Parathyroid adenoma (tissue), 2 donors: ENCODE results near the gene GSG1L.

Experiments
- H2AFZ ChIP-seq: fragments of 300-600 bp; sonication (generic); one replicate; pipeline ENCODE4 v1.7.0; 2017; ENCODE audit warnings: antibody characterized with exemption, mild to moderate bottlenecking
- H3K27ac ChIP-seq: fragments of 300-600 bp; sonication (generic); one replicate; pipeline ENCODE4 v1.7.0; 2017
- H3K27me3 ChIP-seq: fragments of 300-600 bp; sonication (generic); one replicate; pipeline ENCODE4 v1.7.0; 2017; ENCODE audit warnings: low read length; ENCODE audit not compliant: control insufficient read depth, insufficient read depth
- H3K36me3 ChIP-seq: fragments of 300-600 bp; sonication (generic); one replicate; pipeline ENCODE4 v1.7.0; 2017; ENCODE audit warnings: low read length; ENCODE audit not compliant: control insufficient read depth, insufficient read depth
- H3K4me1 ChIP-seq: fragments of 300-600 bp; sonication (generic); one replicate; pipeline ENCODE4 v1.7.0; 2017; ENCODE audit warnings: control low read depth
- H3K4me2 ChIP-seq: fragments of 300-600 bp; sonication (generic); one replicate; pipeline ENCODE4 v1.7.0; 2017; ENCODE audit warnings: low read length
- H3K4me3 ChIP-seq: fragments of 300-600 bp; sonication (generic); one replicate; pipeline ENCODE4 v1.7.0; 2017; ENCODE audit warnings: low read depth, low read length
- H3K79me2 ChIP-seq: fragments of 300-600 bp; sonication (generic); one replicate; pipeline ENCODE4 v1.7.0; 2017; ENCODE audit warnings: control low read depth
- H3K9ac ChIP-seq: fragments of 300-600 bp; sonication (generic); one replicate; pipeline ENCODE4 v1.7.0; 2017; ENCODE audit warnings: mild to moderate bottlenecking
- H3K9me3 ChIP-seq: fragments of 300-600 bp; sonication (generic); one replicate; pipeline ENCODE4 v1.7.0; 2017; ENCODE audit warnings: low read length; ENCODE audit not compliant: control insufficient read depth
- CTCF ChIP-seq: fragments of 300-600 bp; sonication (generic); IDR thresholded peaks from one replicate; pipeline ENCODE4 v1.7.0; 2017; ENCODE audit warnings: antibody characterized with exemption, mild to moderate bottlenecking
- donor health status: primary hyperparathyroidism.

GSG1L gene

GRCh38 chr16:27786923-27787625 lies 276.4 kb downstream of the GSG1L start:
- no peak for TF ChIP-seq CTCF
- Histone ChIP-seq H3K79me2 (no peaks in the 10 kb centered on the region), H3K4me3 (no peak overlapping the region), H3K36me3 (no peaks in the 10 kb centered on the region), H3K4me2 (no peak overlapping the region), H2AFZ (no peak overlapping the region), H3K27me3 (no peaks in the 10 kb centered on the region), H3K27ac (no peak overlapping the region), H3K4me1 (no peaks in the 10 kb centered on the region), H3K9ac (no peak overlapping the region), H3K9me3 (no peaks in the 10 kb centered on the region)

GRCh38 chr16:27786221-27786922 lies 277.1 kb downstream of the GSG1L start:
- Histone ChIP-seq H3K79me2 (no peaks in the 10 kb centered on the region), H3K27ac (no peak overlapping the region), H3K4me2 (no peak overlapping the region), H3K9ac (no peak overlapping the region), H3K9me3 (no peaks in the 10 kb centered on the region), H3K4me3 (no peak overlapping the region), H3K36me3 (no peaks in the 10 kb centered on the region), H3K4me1 (no peaks in the 10 kb centered on the region), H2AFZ (no peak overlapping the region), H3K27me3 (no peaks in the 10 kb centered on the region)
- TF ChIP-seq CTCF = no peak

- no peak overlapping the region for H3K9ac ChIP-seq
- H3K27me3 ChIP-seq = no peaks in the 10 kb centered on the region
- no peak overlapping the region for H3K27ac ChIP-seq
- no peaks in the 10 kb centered on the region for H3K4me1 ChIP-seq
- no peak overlapping the region for H3K4me3 ChIP-seq
- no peaks in the 10 kb centered on the region for H3K79me2 ChIP-seq
- H2AFZ ChIP-seq = no peak overlapping the region
- H3K9me3 ChIP-seq = no peaks in the 10 kb centered on the region
- H3K4me2 ChIP-seq = no peak overlapping the region
- no peak for TF ChIP-seq CTCF
- H3K36me3 ChIP-seq = no peaks in the 10 kb centered on the region
Measured at GRCh38 chr16:27785307-27785678, 278.2 kb downstream of the GSG1L start.

- Histone ChIP-seq H3K36me3 (no peaks in the 10 kb centered on the region), H3K9me3 (no peaks in the 10 kb centered on the region), H3K4me2 (no peak overlapping the region), H3K27me3 (no peaks in the 10 kb centered on the region), H3K4me3 (no peak overlapping the region), H3K9ac (no peak overlapping the region), H3K4me1 (no peaks in the 10 kb centered on the region), H3K79me2 (no peaks in the 10 kb centered on the region), H2AFZ (no peak overlapping the region), H3K27ac (no peak overlapping the region)
- no peak for TF ChIP-seq CTCF
Measured at GRCh38 chr16:27784351-27785306, 278.9 kb downstream of the GSG1L start.
